ENCODE measurements around the gene SEMA6A. TPM values are rescaled to one million over a fixed set of nuclear protein-coding genes. Genes with fewer than 3 reads are reported as not detected.

The SEMA6A gene
- total RNA-seq, 1 donor from 2014 or later, result 89.9 TPM

DNA sequence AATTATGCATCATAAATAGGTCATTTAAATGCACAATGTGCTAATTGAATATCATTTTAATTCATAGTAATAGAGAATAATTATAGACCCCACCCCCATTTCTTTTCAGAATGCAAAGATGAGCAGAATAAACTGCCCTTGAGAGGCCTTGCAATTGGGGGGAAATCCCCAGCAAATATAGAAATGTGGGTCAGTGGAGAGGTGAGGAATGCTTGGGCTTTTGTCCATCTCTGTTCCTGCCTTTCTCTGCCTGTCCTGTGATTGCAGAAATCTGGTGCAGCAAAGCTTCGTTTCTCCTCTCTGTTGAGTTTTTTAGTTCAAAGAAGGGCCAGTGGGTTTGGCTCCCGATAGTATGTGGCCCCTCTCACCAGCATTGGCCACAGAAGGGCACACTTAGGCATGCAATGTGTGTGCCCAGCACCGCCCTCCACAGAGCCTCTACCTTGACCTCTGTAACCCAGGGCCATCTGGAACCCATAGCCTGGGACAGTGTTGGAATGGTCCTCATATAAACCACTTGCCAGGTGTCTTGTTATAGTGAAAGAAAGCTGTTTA, 164.2 kb downstream of the SEMA6A start:
- Mint-ChIP-seq H3K27ac (no peak overlapping the region), H3K27me3 (no peaks in the 10 kb centered on the region), H3K4me1 (ENCODE audit: low read depth) (no peaks in the 10 kb centered on the region), H3K36me3 (ENCODE audit: insufficient read depth) (no peaks in the 10 kb centered on the region), H3K4me3 (ENCODE audit: low read depth) (no peak overlapping the region), H3K9me3 (ENCODE audit: low read depth) (no peaks in the 10 kb centered on the region)
- no peak for DNase-seq (ENCODE audit: low spot score, unreplicated experiment)
- TF ChIP-seq, protein P1, sequence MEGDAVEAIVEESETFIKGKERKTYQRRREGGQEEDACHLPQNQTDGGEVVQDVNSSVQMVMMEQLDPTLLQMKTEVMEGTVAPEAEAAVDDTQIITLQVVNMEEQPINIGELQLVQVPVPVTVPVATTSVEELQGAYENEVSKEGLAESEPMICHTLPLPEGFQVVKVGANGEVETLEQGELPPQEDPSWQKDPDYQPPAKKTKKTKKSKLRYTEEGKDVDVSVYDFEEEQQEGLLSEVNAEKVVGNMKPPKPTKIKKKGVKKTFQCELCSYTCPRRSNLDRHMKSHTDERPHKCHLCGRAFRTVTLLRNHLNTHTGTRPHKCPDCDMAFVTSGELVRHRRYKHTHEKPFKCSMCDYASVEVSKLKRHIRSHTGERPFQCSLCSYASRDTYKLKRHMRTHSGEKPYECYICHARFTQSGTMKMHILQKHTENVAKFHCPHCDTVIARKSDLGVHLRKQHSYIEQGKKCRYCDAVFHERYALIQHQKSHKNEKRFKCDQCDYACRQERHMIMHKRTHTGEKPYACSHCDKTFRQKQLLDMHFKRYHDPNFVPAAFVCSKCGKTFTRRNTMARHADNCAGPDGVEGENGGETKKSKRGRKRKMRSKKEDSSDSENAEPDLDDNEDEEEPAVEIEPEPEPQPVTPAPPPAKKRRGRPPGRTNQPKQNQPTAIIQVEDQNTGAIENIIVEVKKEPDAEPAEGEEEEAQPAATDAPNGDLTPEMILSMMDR (IDR thresholded peaks at IDR 0.05; ENCODE audit: unreplicated experiment), result no peak

DNA sequence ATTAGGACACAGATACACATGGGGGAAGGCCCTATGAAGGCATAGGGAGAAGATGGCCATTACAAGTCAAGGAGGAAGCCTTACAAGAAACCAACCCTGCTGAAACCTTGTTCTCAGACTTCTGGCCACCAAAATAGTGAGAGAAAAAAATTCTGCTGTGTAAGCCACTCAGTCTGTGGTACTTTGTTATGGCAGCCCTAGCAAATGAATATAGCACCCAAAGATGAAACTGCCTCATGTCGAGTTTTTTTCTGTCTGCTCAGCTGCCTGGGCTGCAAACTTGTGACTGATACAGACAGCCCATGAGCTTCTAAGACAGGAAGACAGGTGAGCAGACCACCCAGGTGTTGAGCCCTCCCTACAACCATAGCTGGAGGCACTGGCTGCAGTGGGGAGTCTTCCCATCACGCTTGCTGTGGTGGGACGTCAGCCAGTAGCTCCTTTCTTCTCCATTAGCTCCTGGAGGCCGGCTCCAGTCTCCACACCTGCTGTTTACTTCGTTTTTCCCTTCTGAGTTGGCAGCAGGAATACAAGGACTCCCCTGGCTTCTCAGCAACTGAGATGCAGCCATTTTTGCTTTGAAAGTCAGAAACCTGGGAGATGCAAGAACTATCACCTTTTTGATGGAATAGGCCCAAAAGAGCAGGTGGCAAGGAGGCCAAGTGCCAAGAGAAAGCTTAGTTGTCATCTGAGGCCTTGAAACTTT, 164.9 kb downstream of the SEMA6A start:
- Mint-ChIP-seq H3K9me3 (ENCODE audit: low read depth) (no peaks in the 10 kb centered on the region), H3K36me3 (ENCODE audit: insufficient read depth) (no peaks in the 10 kb centered on the region), H3K27me3 (no peaks in the 10 kb centered on the region), H3K27ac (no peak overlapping the region), H3K4me1 (ENCODE audit: low read depth) (no peaks in the 10 kb centered on the region), H3K4me3 (ENCODE audit: low read depth) (no peak overlapping the region)
- no peak for DNase-seq (ENCODE audit: low spot score, unreplicated experiment)
- TF ChIP-seq, protein P1 (IDR thresholded peaks at IDR 0.05; ENCODE audit: unreplicated experiment), result no peak

DNA sequence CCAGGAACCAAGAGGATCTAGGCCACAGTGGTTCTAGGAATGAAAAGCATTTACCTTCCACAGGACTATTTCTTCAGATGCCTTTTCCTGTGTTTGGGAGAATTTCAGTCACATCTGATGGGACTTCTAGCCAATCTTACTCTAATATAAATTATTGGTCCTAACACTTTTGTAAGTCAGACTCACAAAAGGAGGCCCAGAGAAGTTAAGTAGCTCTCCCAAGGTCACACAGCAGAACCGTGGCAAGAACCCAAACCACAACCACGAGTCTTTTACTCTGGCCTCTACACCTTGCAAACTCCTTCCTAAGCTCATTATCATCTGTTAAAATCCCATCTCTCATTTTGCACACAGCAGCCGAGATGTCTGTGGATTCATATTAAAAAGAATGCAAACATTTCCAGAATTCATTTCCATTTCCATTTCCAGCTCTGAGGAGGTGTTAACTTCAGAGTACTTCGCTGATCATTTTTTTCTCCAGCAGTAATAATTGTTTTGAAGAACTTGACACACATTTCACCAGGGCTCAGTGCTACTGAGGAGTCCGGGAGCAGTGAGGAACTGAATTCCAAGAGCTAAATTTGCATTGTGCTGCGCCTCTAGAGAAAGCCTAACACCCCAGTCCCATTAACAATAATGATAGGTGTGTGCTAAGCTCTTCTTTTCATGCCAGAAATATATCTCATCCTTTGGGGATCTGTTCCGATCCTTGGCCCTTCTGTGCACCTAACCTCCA, 168.1 kb downstream of the SEMA6A start:
- Mint-ChIP-seq H3K9me3 (ENCODE audit: low read depth) (no peaks in the 10 kb centered on the region), H3K4me1 (ENCODE audit: low read depth) (peaks cover 13% of the 10 kb centered on the region)
- TF ChIP-seq, protein P1 (IDR thresholded peaks at IDR 0.05; ENCODE audit: unreplicated experiment), result no peak

DNA sequence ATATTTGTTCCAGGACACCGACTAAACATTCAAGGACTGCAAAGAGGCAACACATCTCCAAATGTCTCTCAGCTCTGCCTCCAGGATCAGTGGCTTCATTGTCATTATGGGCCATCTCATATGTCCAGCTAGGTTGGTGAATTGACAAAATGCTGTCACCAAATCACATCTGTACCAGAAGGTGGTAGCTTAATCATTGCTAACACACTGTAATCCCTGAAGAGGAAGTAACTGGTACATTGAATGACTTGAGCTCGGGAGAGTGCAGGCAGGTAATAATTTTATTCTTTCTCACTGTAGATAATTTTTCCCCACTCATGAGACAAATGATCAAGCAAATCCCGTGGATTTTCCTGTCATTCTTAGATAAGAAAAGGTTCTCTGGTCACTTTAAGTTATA, 169.8 kb downstream of the SEMA6A start:
- Mint-ChIP-seq H3K4me3 (ENCODE audit: low read depth) (no peak overlapping the region), H3K27ac (no peak overlapping the region), H3K4me1 (ENCODE audit: low read depth) (peaks cover 15% of the 10 kb centered on the region), H3K27me3 (no peaks in the 10 kb centered on the region), H3K36me3 (ENCODE audit: insufficient read depth) (no peaks in the 10 kb centered on the region), H3K9me3 (ENCODE audit: low read depth) (no peaks in the 10 kb centered on the region)
- TF ChIP-seq, protein P1 (IDR thresholded peaks at IDR 0.05; ENCODE audit: unreplicated experiment), result no peak
- DNase-seq (ENCODE audit: low spot score, unreplicated experiment), result no peak

More for the DNA sequence above, 168.1 kb downstream of the SEMA6A start:
- no peak overlapping the region for H3K4me3 Mint-ChIP-seq (ENCODE audit: low read depth)
- no peak for DNase-seq (ENCODE audit: low spot score, unreplicated experiment)
- no peak overlapping the region for H3K27ac Mint-ChIP-seq
- no peaks in the 10 kb centered on the region for H3K36me3 Mint-ChIP-seq (ENCODE audit: insufficient read depth)
- no peaks in the 10 kb centered on the region for H3K27me3 Mint-ChIP-seq

DNA sequence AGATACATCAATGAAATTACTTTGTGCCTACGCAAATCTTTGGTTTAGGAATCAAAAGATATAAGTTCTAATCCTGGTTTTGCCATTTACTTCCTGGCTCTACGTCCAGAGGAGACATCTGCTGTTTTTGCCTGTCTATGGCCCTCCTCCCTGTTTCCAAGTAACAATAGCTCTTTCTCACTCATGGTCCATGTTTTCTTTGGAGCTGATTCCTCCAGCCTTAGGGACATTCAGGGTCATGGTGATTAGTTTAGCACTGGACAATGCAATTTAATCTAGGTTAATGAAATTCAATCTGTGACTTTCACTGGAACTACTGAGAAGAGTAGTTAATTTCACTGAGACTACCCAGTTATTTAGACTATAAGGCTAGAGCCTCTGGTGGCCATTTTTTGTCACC, 170.6 kb downstream of the SEMA6A start:
- TF ChIP-seq, protein P1 (IDR thresholded peaks at IDR 0.05; ENCODE audit: unreplicated experiment), result no peak
- no peak for DNase-seq (ENCODE audit: low spot score, unreplicated experiment)
- H3K4me3 Mint-ChIP-seq (ENCODE audit: low read depth), result no peak overlapping the region
- H3K9me3 Mint-ChIP-seq (ENCODE audit: low read depth), result no peaks in the 10 kb centered on the region
- no peaks in the 10 kb centered on the region for H3K27me3 Mint-ChIP-seq
- H3K27ac Mint-ChIP-seq, result no peak overlapping the region
- peaks cover 15% of the 10 kb centered on the region for H3K4me1 Mint-ChIP-seq (ENCODE audit: low read depth)
- no peaks in the 10 kb centered on the region for H3K36me3 Mint-ChIP-seq (ENCODE audit: insufficient read depth)

Measured in progenitor cell of endocrine pancreas (in vitro differentiated cells).